H1 (cell line): ENCODE measurements around the gene PPY.

Experiments
- POLR2A ChIP-seq, 2 experiments: IDR thresholded peaks; 1 replicate in 1 of 2; 2 replicates in 1 of 2; pipeline ENCODE4 v1.6.1; 2011; ENCODE audit warnings: low read depth in 2 of 2, low read length in 2 of 2, mild to moderate bottlenecking in 2 of 2; ENCODE audit errors: control extremely low read depth in 1 of 2
- RNF2 ChIP-seq: fragments of 200-900, 300-1000 bp; sonication (generic); IDR thresholded peaks from 2 replicates; pipeline ENCODE4 v1.7.1; 2016; ENCODE audit warnings: borderline replicate concordance, low read depth, mild to moderate bottlenecking, antibody characterized with exemption, low read length; ENCODE audit not compliant: poor library complexity, severe bottlenecking; ENCODE audit errors: missing control alignments
- TF ChIP-seq, protein P1 (sequence below): IDR thresholded peaks from 2 replicates; pipeline ENCODE4 v1.6.1; 2012; ENCODE audit warnings: inconsistent platforms
- TF ChIP-seq, protein P2 (sequence below), 3 experiments: IDR thresholded peaks; 1 replicate in 2 of 3; 2 replicates in 1 of 3; pipeline versions ENCODE4 v1.5.1 to v1.6.1; 2011; ENCODE audit warnings: low read length in 3 of 3, mild to moderate bottlenecking in 3 of 3, inconsistent platforms in 2 of 3, low read depth in 1 of 3, moderate library complexity in 1 of 3; ENCODE audit not compliant: insufficient read depth in 1 of 3; ENCODE audit errors: control extremely low read depth in 1 of 3

DNA sequence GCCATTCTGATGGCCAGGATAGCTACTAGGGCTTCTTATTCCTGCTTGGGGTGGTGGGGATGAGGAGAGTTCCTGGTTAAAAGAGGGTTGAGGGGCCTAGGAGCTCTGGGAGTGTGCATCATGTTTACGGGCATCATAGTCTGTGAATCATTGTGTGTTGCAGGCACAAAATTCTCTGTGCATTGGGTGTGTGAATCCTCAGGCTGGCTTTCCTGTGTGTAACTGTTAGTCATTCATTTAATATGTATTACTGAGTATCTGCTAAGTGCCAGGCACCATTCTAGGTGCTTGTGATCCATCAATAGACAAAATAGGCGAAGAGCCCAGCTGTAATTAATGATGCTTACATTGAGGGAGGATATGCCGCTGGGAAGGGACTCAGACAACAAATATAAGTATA is 5.8 kb downstream of the PPY start:
- TF ChIP-seq, protein P1, sequence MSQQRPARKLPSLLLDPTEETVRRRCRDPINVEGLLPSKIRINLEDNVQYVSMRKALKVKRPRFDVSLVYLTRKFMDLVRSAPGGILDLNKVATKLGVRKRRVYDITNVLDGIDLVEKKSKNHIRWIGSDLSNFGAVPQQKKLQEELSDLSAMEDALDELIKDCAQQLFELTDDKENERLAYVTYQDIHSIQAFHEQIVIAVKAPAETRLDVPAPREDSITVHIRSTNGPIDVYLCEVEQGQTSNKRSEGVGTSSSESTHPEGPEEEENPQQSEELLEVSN = no peak
- TF ChIP-seq RNF2 (no peak), POLR2A (IDR thresholded peaks at IDR 0.05; ENCODE audit: control extremely low read depth in 1 of 2, low read depth in 2 of 2, low read length in 2 of 2) (no peak)
- TF ChIP-seq, protein P2, sequence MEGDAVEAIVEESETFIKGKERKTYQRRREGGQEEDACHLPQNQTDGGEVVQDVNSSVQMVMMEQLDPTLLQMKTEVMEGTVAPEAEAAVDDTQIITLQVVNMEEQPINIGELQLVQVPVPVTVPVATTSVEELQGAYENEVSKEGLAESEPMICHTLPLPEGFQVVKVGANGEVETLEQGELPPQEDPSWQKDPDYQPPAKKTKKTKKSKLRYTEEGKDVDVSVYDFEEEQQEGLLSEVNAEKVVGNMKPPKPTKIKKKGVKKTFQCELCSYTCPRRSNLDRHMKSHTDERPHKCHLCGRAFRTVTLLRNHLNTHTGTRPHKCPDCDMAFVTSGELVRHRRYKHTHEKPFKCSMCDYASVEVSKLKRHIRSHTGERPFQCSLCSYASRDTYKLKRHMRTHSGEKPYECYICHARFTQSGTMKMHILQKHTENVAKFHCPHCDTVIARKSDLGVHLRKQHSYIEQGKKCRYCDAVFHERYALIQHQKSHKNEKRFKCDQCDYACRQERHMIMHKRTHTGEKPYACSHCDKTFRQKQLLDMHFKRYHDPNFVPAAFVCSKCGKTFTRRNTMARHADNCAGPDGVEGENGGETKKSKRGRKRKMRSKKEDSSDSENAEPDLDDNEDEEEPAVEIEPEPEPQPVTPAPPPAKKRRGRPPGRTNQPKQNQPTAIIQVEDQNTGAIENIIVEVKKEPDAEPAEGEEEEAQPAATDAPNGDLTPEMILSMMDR (IDR thresholded peaks at IDR 0.05; ENCODE audit: control extremely low read depth in 1 of 3, insufficient read depth in 1 of 3, low read depth in 1 of 3, low read length in 3 of 3) = no peak
